SK-N-SH treated with all-trans-retinoic acid at 6 μM for 48 hours (cell line): ENCODE measurements around the gene NRXN3.
A peak's percentile ranks its signal among the peaks of the same experiment; 100 is the strongest.

Experiments
- ATAC-seq: fragments of 200-7000 bp; cut with Tn5 transposase; 3 replicates; pipeline ENCODE4 v1.9.1; 2020; ENCODE audit warnings: mild to moderate bottlenecking, moderate library complexity
- ARNTL ChIP-seq: fragments of 450-650 bp; formaldehyde crosslinking; IDR thresholded peaks from 2 replicates; pipeline ENCODE4 v1.5.0; 2020; ENCODE audit warnings: low read depth, mild to moderate bottlenecking, moderate library complexity, borderline replicate concordance
- BACH2 ChIP-seq: fragments of 250-450 bp; sonication (Bioruptor Pico); IDR thresholded peaks from 2 replicates; pipeline ENCODE4 v1.9.0; 2021; ENCODE audit warnings: mild to moderate bottlenecking, borderline replicate concordance
- CSDC2 ChIP-seq: fragments of 250-450 bp; sonication (Bioruptor Pico); IDR thresholded peaks from 2 replicates; pipeline ENCODE4 v1.5.0; 2020; ENCODE audit warnings: mild to moderate bottlenecking, moderate library complexity
- ESRRG ChIP-seq: fragments of 250-450 bp; sonication (Bioruptor Pico); IDR thresholded peaks from 2 replicates; pipeline ENCODE4 v1.6.1; 2021; ENCODE audit warnings: mild to moderate bottlenecking
- ISL1 ChIP-seq: fragments of 250-450 bp; sonication (Bioruptor Pico); IDR thresholded peaks from 2 replicates; pipeline ENCODE4 v2.1.2; 2022; ENCODE audit warnings: mild to moderate bottlenecking, moderate library complexity
- OSR1 ChIP-seq: fragments of 250-450 bp; sonication (Bioruptor Pico); IDR thresholded peaks from 2 replicates; pipeline ENCODE4 v1.8.0; 2022; ENCODE audit warnings: moderate library complexity, mild to moderate bottlenecking, inconsistent platforms
- PPARA ChIP-seq: fragments of 250-450 bp; sonication (Bioruptor Pico); IDR thresholded peaks from 2 replicates; pipeline ENCODE4 v1.5.0; 2020; ENCODE audit warnings: mild to moderate bottlenecking, borderline replicate concordance
- RARB ChIP-seq: fragments of 250-450 bp; sonication (Bioruptor Pico); IDR thresholded peaks from 2 replicates; pipeline ENCODE4 v1.8.0; 2021; ENCODE audit warnings: mild to moderate bottlenecking, moderate library complexity
- SNAI2 ChIP-seq: fragments of 250-450 bp; sonication (Bioruptor Pico); IDR thresholded peaks from 2 replicates; pipeline ENCODE4 v1.5.0; 2020; ENCODE audit warnings: mild to moderate bottlenecking, moderate library complexity
- TCF4 ChIP-seq: fragments of 250-450 bp; sonication (Bioruptor Pico); IDR thresholded peaks from 2 replicates; pipeline ENCODE4 v1.8.0; 2021; ENCODE audit warnings: mild to moderate bottlenecking, moderate library complexity, borderline replicate concordance
- TOX ChIP-seq: fragments of 250-450 bp; sonication (Bioruptor Pico); IDR thresholded peaks from 2 replicates; pipeline ENCODE4 v1.8.0; 2021; ENCODE audit warnings: mild to moderate bottlenecking, moderate library complexity, borderline replicate concordance
- ZFP3 ChIP-seq: fragments of 250-450 bp; sonication (Bioruptor Pico); IDR thresholded peaks from 2 replicates; pipeline ENCODE4 v1.5.0; 2020; ENCODE audit warnings: mild to moderate bottlenecking, moderate library complexity
- ZFP30 ChIP-seq: fragments of 450-650 bp; formaldehyde crosslinking; IDR thresholded peaks from 2 replicates; pipeline ENCODE4 v1.5.0; 2022; ENCODE audit warnings: mild to moderate bottlenecking, moderate library complexity
- ZNF565 ChIP-seq: fragments of 450-650 bp; formaldehyde crosslinking; conservative IDR thresholded peaks from 2 replicates; pipeline ENCODE4 v1.5.0; 2020; ENCODE audit warnings: low read depth, mild to moderate bottlenecking, moderate library complexity
- ZNF70 ChIP-seq: fragments of 450-650 bp; formaldehyde crosslinking; IDR thresholded peaks from 2 replicates; pipeline ENCODE4 v1.5.0; 2020; ENCODE audit warnings: mild to moderate bottlenecking, moderate library complexity
- ZNF8 ChIP-seq: fragments of 450-650 bp; formaldehyde crosslinking; IDR thresholded peaks from 2 replicates; pipeline ENCODE4 v1.5.0; 2020; ENCODE audit warnings: mild to moderate bottlenecking, moderate library complexity
- TF ChIP-seq, protein P1 (sequence below): fragments of 250-450 bp; sonication (Bioruptor Pico); IDR thresholded peaks from 2 replicates; pipeline ENCODE4 v1.5.1; 2020; ENCODE audit warnings: low read depth, mild to moderate bottlenecking, moderate library complexity
- TF ChIP-seq, protein P2 (sequence below): fragments of 250-450 bp; sonication (Bioruptor Pico); IDR thresholded peaks from 2 replicates; pipeline ENCODE4 v1.8.0; 2021; ENCODE audit warnings: low read depth, mild to moderate bottlenecking, moderate library complexity, borderline replicate concordance
- TF ChIP-seq, protein P3 (sequence below): fragments of 250-450 bp; sonication (Bioruptor Pico); IDR thresholded peaks from 2 replicates; pipeline ENCODE4 v1.5.0; 2020; ENCODE audit warnings: mild to moderate bottlenecking, moderate library complexity
- TF ChIP-seq, protein P4 (sequence below): fragments of 250-450 bp; sonication (Bioruptor Pico); IDR thresholded peaks from 2 replicates; pipeline ENCODE4 v1.8.0; 2020; ENCODE audit warnings: mild to moderate bottlenecking, moderate library complexity, borderline replicate concordance
- TF ChIP-seq, protein P5 (sequence below): fragments of 250-450 bp; sonication (Bioruptor Pico); IDR thresholded peaks from 2 replicates; pipeline ENCODE4 v1.5.1; 2021; ENCODE audit warnings: mild to moderate bottlenecking, moderate library complexity

NRXN3 gene

DNA sequence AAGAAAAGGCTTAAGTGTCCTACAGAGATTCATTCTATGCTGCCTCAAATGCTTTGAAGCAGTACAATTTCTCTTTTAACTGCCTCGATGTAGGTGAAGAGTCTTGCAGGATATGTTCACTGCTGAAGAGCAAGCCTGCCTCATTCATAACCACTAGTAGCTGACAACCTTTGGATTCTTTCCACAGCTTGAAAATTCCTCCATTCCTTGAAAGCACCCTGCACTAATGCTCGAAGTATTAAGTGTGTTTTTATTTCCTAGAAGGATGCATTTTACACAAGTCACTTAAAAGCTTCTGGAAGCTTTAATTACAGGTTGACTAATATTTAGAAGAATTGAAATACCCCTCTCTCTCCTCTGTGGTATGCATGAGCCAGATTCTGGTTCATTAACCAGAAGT is 1611.7 kb downstream of the NRXN3 start:
- peak; percentile 68 for ATAC-seq
- peak; percentile 58 for TF ChIP-seq ISL1 (CRISPR knock-in tag)
- no peak for TF ChIP-seq OSR1

DNA sequence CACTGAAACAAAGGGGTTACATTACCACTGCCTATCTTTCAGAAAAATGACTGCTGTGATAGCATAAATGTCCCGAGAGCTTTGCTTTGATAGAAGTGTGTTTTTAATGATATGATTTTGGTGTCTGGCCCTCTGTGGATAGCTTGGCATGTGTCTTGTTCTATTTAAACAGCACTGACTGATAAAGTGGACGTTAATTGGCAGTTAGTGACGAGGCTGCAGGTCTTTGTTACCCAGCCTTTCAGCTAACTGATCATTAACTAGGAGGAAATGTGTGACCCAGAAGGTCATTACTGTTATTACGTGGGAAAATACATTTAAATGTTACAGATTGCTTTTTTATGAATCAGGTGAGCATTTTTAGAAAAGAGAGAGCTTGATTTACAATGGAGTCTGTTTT is 1612.9 kb downstream of the NRXN3 start:
- no peak for TF ChIP-seq ZNF565 (CRISPR knock-in tag)
- no peak for TF ChIP-seq ZNF70 (CRISPR knock-in tag)
- TF ChIP-seq ESRRG (CRISPR knock-in tag) = no peak
- TF ChIP-seq, protein P1, sequence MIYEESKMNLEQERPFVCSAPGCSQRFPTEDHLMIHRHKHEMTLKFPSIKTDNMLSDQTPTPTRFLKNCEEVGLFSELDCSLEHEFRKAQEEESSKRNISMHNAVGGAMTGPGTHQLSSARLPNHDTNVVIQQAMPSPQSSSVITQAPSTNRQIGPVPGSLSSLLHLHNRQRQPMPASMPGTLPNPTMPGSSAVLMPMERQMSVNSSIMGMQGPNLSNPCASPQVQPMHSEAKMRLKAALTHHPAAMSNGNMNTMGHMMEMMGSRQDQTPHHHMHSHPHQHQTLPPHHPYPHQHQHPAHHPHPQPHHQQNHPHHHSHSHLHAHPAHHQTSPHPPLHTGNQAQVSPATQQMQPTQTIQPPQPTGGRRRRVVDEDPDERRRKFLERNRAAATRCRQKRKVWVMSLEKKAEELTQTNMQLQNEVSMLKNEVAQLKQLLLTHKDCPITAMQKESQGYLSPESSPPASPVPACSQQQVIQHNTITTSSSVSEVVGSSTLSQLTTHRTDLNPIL = no peak
- TF ChIP-seq ZFP3 (CRISPR knock-in tag) = no peak
- no peak for TF ChIP-seq CSDC2
- no peak for TF ChIP-seq ISL1 (CRISPR knock-in tag)
- no peak for TF ChIP-seq SNAI2 (CRISPR knock-in tag)
- no peak for TF ChIP-seq RARB (CRISPR knock-in tag)
- TF ChIP-seq, all 23 proteins: peak for 0
- ATAC-seq = no peak

DNA sequence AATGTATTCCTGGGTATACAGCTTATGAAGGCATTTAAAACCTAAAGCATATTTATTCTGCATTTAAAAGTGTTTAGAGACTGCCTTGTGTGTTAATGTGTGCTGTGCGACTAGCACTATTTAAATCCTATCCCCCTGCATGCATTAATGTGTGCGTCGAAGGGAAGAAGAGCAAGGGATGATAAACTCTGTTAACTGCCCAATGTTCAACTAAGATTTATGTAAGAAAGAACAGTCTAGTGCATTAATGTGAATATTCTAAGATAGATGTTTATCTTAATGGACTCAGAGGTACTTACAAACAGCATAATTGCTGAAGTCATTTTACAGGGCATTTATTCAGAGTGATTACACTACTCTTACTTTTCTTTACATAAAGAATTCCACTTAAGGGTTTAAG is 1616.3 kb downstream of the NRXN3 start:
- TF ChIP-seq, protein P2, sequence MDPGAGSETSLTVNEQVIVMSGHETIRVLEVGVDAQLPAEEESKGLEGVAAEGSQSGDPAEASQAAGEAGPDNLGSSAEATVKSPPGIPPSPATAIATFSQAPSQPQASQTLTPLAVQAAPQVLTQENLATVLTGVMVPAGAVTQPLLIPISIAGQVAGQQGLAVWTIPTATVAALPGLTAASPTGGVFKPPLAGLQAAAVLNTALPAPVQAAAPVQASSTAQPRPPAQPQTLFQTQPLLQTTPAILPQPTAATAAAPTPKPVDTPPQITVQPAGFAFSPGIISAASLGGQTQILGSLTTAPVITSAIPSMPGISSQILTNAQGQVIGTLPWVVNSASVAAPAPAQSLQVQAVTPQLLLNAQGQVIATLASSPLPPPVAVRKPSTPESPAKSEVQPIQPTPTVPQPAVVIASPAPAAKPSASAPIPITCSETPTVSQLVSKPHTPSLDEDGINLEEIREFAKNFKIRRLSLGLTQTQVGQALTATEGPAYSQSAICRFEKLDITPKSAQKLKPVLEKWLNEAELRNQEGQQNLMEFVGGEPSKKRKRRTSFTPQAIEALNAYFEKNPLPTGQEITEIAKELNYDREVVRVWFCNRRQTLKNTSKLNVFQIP (CRISPR knock-in tag) = no peak
- TF ChIP-seq ZFP30 (CRISPR knock-in tag) = no peak
- TF ChIP-seq ISL1 (CRISPR knock-in tag) = peak; percentile 86
- TF ChIP-seq, protein P1 = no peak
- TF ChIP-seq BACH2 = no peak
- no peak for TF ChIP-seq TOX (CRISPR knock-in tag)
- no peak for TF ChIP-seq ZFP3 (CRISPR knock-in tag)
- no peak for TF ChIP-seq SNAI2 (CRISPR knock-in tag)
- no peak for ATAC-seq

DNA sequence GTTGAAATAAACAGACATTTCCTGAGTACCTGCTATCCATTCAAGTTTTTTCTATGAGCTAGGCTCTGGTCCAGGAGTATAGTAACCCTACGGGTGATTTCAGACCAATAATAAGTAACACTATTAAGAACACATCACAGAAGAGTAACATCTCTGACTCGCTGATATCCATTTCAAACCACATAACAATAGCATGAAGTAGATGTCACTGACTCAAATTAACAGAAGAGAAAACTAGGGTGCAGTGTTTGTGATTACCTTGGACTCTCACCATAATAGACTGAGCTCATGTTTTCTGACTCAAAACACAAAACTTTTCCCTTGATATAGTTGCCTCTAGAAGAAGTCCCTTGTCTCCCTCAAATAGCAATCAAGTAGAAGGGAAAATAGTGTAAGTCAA is 1618.2 kb downstream of the NRXN3 start:
- ATAC-seq = no peak
- TF ChIP-seq, protein P2 (CRISPR knock-in tag) = no peak
- TF ChIP-seq TCF4 (CRISPR knock-in tag) (no peak), ZFP30 (CRISPR knock-in tag) (no peak), TOX (CRISPR knock-in tag) (no peak), PPARA (CRISPR knock-in tag) (no peak), ZNF8 (CRISPR knock-in tag) (no peak), ISL1 (CRISPR knock-in tag) (no peak), ZNF565 (CRISPR knock-in tag) (no peak), RARB (CRISPR knock-in tag) (no peak), SNAI2 (CRISPR knock-in tag) (no peak), ARNTL (no peak)
- TF ChIP-seq, protein P3, sequence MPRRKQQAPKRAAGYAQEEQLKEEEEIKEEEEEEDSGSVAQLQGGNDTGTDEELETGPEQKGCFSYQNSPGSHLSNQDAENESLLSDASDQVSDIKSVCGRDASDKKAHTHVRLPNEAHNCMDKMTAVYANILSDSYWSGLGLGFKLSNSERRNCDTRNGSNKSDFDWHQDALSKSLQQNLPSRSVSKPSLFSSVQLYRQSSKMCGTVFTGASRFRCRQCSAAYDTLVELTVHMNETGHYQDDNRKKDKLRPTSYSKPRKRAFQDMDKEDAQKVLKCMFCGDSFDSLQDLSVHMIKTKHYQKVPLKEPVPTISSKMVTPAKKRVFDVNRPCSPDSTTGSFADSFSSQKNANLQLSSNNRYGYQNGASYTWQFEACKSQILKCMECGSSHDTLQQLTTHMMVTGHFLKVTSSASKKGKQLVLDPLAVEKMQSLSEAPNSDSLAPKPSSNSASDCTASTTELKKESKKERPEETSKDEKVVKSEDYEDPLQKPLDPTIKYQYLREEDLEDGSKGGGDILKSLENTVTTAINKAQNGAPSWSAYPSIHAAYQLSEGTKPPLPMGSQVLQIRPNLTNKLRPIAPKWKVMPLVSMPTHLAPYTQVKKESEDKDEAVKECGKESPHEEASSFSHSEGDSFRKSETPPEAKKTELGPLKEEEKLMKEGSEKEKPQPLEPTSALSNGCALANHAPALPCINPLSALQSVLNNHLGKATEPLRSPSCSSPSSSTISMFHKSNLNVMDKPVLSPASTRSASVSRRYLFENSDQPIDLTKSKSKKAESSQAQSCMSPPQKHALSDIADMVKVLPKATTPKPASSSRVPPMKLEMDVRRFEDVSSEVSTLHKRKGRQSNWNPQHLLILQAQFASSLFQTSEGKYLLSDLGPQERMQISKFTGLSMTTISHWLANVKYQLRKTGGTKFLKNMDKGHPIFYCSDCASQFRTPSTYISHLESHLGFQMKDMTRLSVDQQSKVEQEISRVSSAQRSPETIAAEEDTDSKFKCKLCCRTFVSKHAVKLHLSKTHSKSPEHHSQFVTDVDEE (CRISPR knock-in tag) = no peak
- TF ChIP-seq, protein P4, sequence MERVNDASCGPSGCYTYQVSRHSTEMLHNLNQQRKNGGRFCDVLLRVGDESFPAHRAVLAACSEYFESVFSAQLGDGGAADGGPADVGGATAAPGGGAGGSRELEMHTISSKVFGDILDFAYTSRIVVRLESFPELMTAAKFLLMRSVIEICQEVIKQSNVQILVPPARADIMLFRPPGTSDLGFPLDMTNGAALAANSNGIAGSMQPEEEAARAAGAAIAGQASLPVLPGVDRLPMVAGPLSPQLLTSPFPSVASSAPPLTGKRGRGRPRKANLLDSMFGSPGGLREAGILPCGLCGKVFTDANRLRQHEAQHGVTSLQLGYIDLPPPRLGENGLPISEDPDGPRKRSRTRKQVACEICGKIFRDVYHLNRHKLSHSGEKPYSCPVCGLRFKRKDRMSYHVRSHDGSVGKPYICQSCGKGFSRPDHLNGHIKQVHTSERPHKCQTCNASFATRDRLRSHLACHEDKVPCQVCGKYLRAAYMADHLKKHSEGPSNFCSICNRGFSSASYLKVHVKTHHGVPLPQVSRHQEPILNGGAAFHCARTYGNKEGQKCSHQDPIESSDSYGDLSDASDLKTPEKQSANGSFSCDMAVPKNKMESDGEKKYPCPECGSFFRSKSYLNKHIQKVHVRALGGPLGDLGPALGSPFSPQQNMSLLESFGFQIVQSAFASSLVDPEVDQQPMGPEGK (CRISPR knock-in tag) = no peak
- TF ChIP-seq, protein P1 = no peak
- TF ChIP-seq, protein P5, sequence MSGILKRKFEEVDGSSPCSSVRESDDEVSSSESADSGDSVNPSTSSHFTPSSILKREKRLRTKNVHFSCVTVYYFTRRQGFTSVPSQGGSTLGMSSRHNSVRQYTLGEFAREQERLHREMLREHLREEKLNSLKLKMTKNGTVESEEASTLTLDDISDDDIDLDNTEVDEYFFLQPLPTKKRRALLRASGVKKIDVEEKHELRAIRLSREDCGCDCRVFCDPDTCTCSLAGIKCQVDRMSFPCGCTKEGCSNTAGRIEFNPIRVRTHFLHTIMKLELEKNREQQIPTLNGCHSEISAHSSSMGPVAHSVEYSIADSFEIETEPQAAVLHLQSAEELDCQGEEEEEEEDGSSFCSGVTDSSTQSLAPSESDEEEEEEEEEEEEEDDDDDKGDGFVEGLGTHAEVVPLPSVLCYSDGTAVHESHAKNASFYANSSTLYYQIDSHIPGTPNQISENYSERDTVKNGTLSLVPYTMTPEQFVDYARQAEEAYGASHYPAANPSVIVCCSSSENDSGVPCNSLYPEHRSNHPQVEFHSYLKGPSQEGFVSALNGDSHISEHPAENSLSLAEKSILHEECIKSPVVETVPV (CRISPR knock-in tag) = no peak
